Trophoblast cell (in vitro differentiated cells and primary cell): Measurements from ENCODE around the gene PNPLA7.

Source experiments
- DNase-seq, 2 donors: peaks; one replicate each; pipeline ENCODE4 v3.0.0-alpha.2; 2016
- H2AFZ ChIP-seq: 2 replicates; pipeline ENCODE4 v1.6.1; 2013; ENCODE audit warnings: low read length, moderate library complexity, mild to moderate bottlenecking; ENCODE audit not compliant: insufficient read depth, poor library complexity
- H2AK5ac ChIP-seq: 2 replicates; pipeline ENCODE4 v1.6.1; 2013; ENCODE audit warnings: mild to moderate bottlenecking, low read length
- H2BK120ac ChIP-seq: 2 replicates; pipeline ENCODE4 v1.6.1; 2013; ENCODE audit warnings: low read length, mild to moderate bottlenecking, moderate library complexity; ENCODE audit not compliant: insufficient read depth, poor library complexity
- H2BK12ac ChIP-seq: 2 replicates; pipeline ENCODE4 v1.6.1; 2013; ENCODE audit warnings: mild to moderate bottlenecking, low read length, moderate library complexity
- H2BK5ac ChIP-seq: 2 replicates; pipeline ENCODE4 v1.6.1; 2013; ENCODE audit warnings: low read length, low read depth, moderate library complexity, mild to moderate bottlenecking; ENCODE audit not compliant: poor library complexity
- H3K14ac ChIP-seq: 2 replicates; pipeline ENCODE4 v1.6.1; 2013; ENCODE audit warnings: mild to moderate bottlenecking, low read length
- H3K18ac ChIP-seq: 2 replicates; pipeline ENCODE4 v1.6.1; 2013; ENCODE audit warnings: mild to moderate bottlenecking, low read length
- H3K23ac ChIP-seq: 2 replicates; pipeline ENCODE4 v1.6.1; 2013; ENCODE audit warnings: low read length
- H3K27ac ChIP-seq: 2 replicates; pipeline ENCODE4 v1.5.1; 2013; ENCODE audit warnings: low read depth, mild to moderate bottlenecking, inconsistent platforms, low read length, moderate library complexity
- H3K27me3 ChIP-seq: 2 replicates; pipeline ENCODE4 v1.6.1; 2013; ENCODE audit warnings: inconsistent platforms, mild to moderate bottlenecking, low read length, moderate library complexity; ENCODE audit not compliant: insufficient read depth
- H3K36me3 ChIP-seq, 2 experiments: 1 replicate in 1 of 2; 2 replicates in 1 of 2; pipeline ENCODE4 v1.6.1; 2013; ENCODE audit warnings: low read length in 2 of 2, mild to moderate bottlenecking in 2 of 2, moderate library complexity in 1 of 2; ENCODE audit not compliant: insufficient read depth in 2 of 2, control insufficient read depth in 1 of 2
- H3K4ac ChIP-seq: 2 replicates; pipeline ENCODE4 v1.6.1; 2013; ENCODE audit warnings: low read depth, mild to moderate bottlenecking, low read length, moderate library complexity
- H3K4me1 ChIP-seq, 2 experiments: 1 replicate in 1 of 2; 2 replicates in 1 of 2; pipeline ENCODE4 v1.6.1; 2013; ENCODE audit warnings: low read length in 2 of 2, mild to moderate bottlenecking in 2 of 2, moderate library complexity in 1 of 2; ENCODE audit not compliant: insufficient read depth in 2 of 2, control insufficient read depth in 1 of 2
- H3K4me2 ChIP-seq: 2 replicates; pipeline ENCODE4 v1.6.1; 2013; ENCODE audit warnings: inconsistent platforms, mild to moderate bottlenecking, low read length, moderate library complexity
- H3K4me3 ChIP-seq: 2 replicates; pipeline ENCODE4 v1.5.1; 2013; ENCODE audit warnings: mild to moderate bottlenecking, low read depth, low read length, inconsistent platforms
- H3K79me1 ChIP-seq: one replicate; pipeline ENCODE4 v1.6.1; 2013; ENCODE audit warnings: low read length
- H3K79me2 ChIP-seq: 2 replicates; pipeline ENCODE4 v1.6.1; 2013; ENCODE audit warnings: low read length, mild to moderate bottlenecking; ENCODE audit not compliant: control insufficient read depth, insufficient read depth, poor library complexity
- H3K9ac ChIP-seq: 2 replicates; pipeline ENCODE4 v1.6.1; 2013; ENCODE audit warnings: mild to moderate bottlenecking, low read length
- H3K9me3 ChIP-seq: 2 replicates; pipeline ENCODE4 v1.6.1; 2013; ENCODE audit warnings: low read depth, mild to moderate bottlenecking, control low read depth, inconsistent platforms, low read length; ENCODE audit not compliant: insufficient read depth
- H4K12ac ChIP-seq: 2 replicates; pipeline ENCODE4 v1.6.1; 2013; ENCODE audit warnings: low read depth, mild to moderate bottlenecking, low read length, moderate library complexity
- H4K8ac ChIP-seq: 2 replicates; pipeline ENCODE4 v1.6.1; 2013; ENCODE audit warnings: low read depth, mild to moderate bottlenecking, low read length, moderate library complexity
- H4K91ac ChIP-seq: one replicate; pipeline ENCODE4 v1.6.1; 2013; ENCODE audit warnings: low read depth, mild to moderate bottlenecking, low read length, moderate library complexity
- WGBS: extraction: QIAGEN DNeasy Blood & Tissue Kit; methylation state at CpG from one replicate; pipeline ENCODE4 v1.1.7; 2013; ENCODE audit warnings: missing lambda C conversion rate; ENCODE audit not compliant: insufficient read length, insufficient coverage; ENCODE audit errors: extremely low coverage; 5-methylcytosine and 5-hydroxymethylcytosine counted together

Gene PNPLA7

GRCh38 chr9:137506274-137506673 lies 43.9 kb downstream of the PNPLA7 start:
- Histone ChIP-seq H3K4me3 (no peak overlapping the region), H4K12ac (no peak overlapping the region), H3K79me2 (no peaks in the 10 kb centered on the region), H3K27ac (no peak overlapping the region), H3K36me3 (no peaks in the 10 kb centered on the region), H3K9ac (no peak overlapping the region), H4K8ac (no peak overlapping the region), H3K4me1 (no peaks in the 10 kb centered on the region), H2BK12ac (no peak overlapping the region), H3K9me3 (peaks cover 15% of the 10 kb centered on the region), H3K18ac (no peak overlapping the region), H2AFZ (no peak overlapping the region), H3K4ac (no peak overlapping the region), H2BK120ac (no peak overlapping the region), H3K23ac (no peak overlapping the region), H3K14ac (no peak overlapping the region), H3K27me3 (no peaks in the 10 kb centered on the region), H4K91ac (no peak overlapping the region), H2BK5ac (no peak overlapping the region), H3K79me1 (no peaks in the 10 kb centered on the region), H2AK5ac (no peak overlapping the region), H3K4me2 (no peak overlapping the region)
- DNase-seq = no peak
- WGBS = no CpG with 5 or more reads among the region's 15 CpGs

GRCh38 chr9:137505421-137506140 lies 44.6 kb downstream of the PNPLA7 start:
- Histone ChIP-seq H3K27ac (no peak overlapping the region), H2BK5ac (no peak overlapping the region), H4K91ac (no peak overlapping the region), H3K36me3 (no peaks in the 10 kb centered on the region), H3K79me1 (no peaks in the 10 kb centered on the region), H2BK12ac (no peak overlapping the region), H2AFZ (no peak overlapping the region), H3K4ac (no peak overlapping the region), H3K9ac (no peak overlapping the region), H3K23ac (no peak overlapping the region), H3K9me3 (peaks cover 13% of the 10 kb centered on the region), H3K79me2 (no peaks in the 10 kb centered on the region), H2AK5ac (no peak overlapping the region), H3K4me1 (no peaks in the 10 kb centered on the region), H4K8ac (no peak overlapping the region), H3K4me2 (no peak overlapping the region), H3K4me3 (no peak overlapping the region), H4K12ac (no peak overlapping the region), H3K14ac (no peak overlapping the region), H2BK120ac (no peak overlapping the region), H3K18ac (no peak overlapping the region), H3K27me3 (no peaks in the 10 kb centered on the region)
- no CpG with 5 or more reads among the region's 28 CpGs for WGBS
- DNase-seq = no peak

GRCh38 chr9:137504432-137504777 lies 45.8 kb downstream of the PNPLA7 start:
- Histone ChIP-seq H3K9me3 (peaks cover 16% of the 10 kb centered on the region), H3K23ac (no peak overlapping the region), H3K18ac (no peak overlapping the region), H2BK120ac (no peak overlapping the region), H3K79me1 (no peaks in the 10 kb centered on the region), H3K4me2 (no peak overlapping the region), H3K36me3 (no peaks in the 10 kb centered on the region), H3K4ac (no peak overlapping the region), H3K9ac (no peak overlapping the region), H3K14ac (no peak overlapping the region), H2BK12ac (no peak overlapping the region), H3K4me3 (no peak overlapping the region), H4K12ac (no peak overlapping the region), H2AFZ (no peak overlapping the region), H3K4me1 (no peaks in the 10 kb centered on the region), H4K8ac (no peak overlapping the region), H3K27ac (no peak overlapping the region), H3K27me3 (no peaks in the 10 kb centered on the region), H3K79me2 (no peaks in the 10 kb centered on the region), H2BK5ac (no peak overlapping the region), H4K91ac (no peak overlapping the region), H2AK5ac (no peak overlapping the region)
- no CpG with 5 or more reads among the region's 7 CpGs for WGBS
- DNase-seq = no peak

- no peaks in the 10 kb centered on the region for H3K79me2 ChIP-seq
- no peak overlapping the region for H3K27ac ChIP-seq
- no peaks in the 10 kb centered on the region for H3K4me1 ChIP-seq
- no peak overlapping the region for H2BK12ac ChIP-seq
- no peak overlapping the region for H2AFZ ChIP-seq
- no peak overlapping the region for H3K4me3 ChIP-seq
- peaks cover 22% of the 10 kb centered on the region for H3K9me3 ChIP-seq
- H3K9ac ChIP-seq = no peak overlapping the region
- no peak overlapping the region for H3K23ac ChIP-seq
- WGBS = no CpG with 5 or more reads among the region's 36 CpGs
- H3K36me3 ChIP-seq = no peaks in the 10 kb centered on the region
- no peak overlapping the region for H2BK5ac ChIP-seq
- no peak overlapping the region for H3K4ac ChIP-seq
- H3K79me1 ChIP-seq = no peaks in the 10 kb centered on the region
- no peak overlapping the region for H2BK120ac ChIP-seq
- no peaks in the 10 kb centered on the region for H3K27me3 ChIP-seq
- no peak overlapping the region for H2AK5ac ChIP-seq
- H3K14ac ChIP-seq = no peak overlapping the region
- no peak overlapping the region for H4K91ac ChIP-seq
- no peak overlapping the region for H3K18ac ChIP-seq
- H3K4me2 ChIP-seq = no peak overlapping the region
- DNase-seq = peak; percentile 67 to 79
- no peak overlapping the region for H4K12ac ChIP-seq
- H4K8ac ChIP-seq = no peak overlapping the region
Observed at GRCh38 chr9:137502008-137502911, 47.9 kb downstream of the PNPLA7 start.
